Activated CD8-positive, alpha-beta memory T cell treated with anti-CD3 and anti-CD28 coated beads for 4 hours (primary cell): ENCODE measurements around the gene PEX10.

Experiments used
- DNase-seq, 2 donors: peaks; one replicate each; pipeline ENCODE4 v3.0.0-alpha.2; 2020; ENCODE audit warnings: low read depth in 2 of 2

Gene PEX10

DNA sequence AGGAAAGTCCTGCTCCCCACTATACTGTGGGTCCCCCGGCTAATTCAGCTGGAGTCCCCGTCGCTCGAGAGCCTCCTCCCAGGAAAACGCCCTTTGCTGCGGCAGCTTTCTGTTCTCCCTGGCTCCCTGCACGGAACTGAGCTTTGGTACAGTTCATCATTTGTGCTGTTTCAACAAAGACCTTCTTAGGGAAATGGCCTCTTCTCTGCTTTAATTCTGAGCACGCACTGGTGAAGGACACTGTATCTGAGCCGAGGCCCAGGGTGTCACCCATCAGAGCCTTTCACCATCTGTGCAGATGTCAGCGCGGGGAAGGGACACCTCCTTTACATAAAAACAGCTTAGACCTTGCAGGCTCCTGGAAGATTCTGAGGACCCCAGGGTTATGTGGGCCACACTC is 13.5 kb upstream of the PEX10 start:
- no peak for DNase-seq

DNA sequence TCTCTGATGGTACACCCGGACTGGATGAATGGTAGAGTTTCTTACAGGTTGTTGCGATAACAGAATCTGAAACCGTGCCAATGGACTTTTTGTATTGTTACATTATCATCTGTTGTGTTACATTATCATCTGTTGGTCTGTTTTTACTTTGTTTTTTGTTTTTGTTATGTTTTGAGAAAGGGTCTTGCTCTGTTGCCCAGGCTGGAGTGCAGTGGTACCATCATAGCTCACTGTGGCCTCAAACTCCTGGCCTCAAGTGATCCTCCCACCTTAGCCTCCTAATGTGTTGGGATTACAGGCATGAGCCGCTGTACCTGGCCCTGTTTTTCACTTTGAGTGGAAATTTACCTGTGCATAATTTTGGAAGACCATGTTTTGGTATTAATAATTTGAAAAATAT is 10.2 kb upstream of the PEX10 start:
- no peak for DNase-seq

DNA sequence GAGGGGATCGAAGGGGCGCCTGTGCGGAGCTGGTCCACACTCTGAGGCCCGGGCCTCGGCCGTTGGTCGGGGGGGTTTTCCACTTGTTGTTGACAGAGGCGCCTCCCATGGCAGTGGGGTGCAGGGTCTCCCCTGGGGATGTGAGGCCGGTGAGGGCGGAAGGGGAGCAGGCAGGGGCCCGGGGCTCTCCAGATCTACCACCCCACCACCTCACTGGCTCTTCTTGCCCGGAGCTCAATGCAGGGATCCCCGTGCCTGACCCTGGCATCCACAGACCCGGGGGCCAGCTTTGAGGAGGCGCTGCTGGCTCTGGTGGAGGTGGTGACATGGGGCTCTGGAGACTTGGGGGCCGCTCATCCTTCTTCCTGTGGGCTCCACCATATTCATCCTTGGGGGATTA is 7.1 kb upstream of the PEX10 start:
- DNase-seq: no peak

DNA sequence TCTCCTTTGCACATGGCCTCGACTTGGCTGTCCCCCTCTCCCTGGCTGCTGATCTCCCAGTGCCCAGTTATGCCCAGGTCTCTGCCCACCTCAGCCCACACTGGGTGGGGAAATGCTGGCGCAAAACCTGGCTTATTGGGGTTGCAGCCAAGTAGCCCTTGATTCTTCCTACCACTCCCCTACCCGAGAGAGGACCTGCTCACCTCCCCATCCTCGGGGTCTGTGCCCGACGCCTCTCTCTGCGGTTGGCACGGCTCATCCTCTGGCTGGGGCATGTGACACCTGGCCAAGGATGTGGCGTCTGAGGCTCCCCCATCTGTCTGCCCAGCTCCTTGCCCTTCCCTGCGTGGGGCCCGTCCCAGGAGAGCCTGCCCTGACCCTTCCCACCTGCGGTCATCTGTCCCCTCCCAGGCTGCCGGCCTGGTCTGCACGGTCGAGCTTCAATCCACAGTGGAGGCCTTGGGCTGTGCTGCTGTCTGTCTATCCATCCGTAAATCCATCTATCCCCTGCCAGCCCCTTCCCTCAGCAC is 6.5 kb upstream of the PEX10 start:
- DNase-seq: no peak

DNA sequence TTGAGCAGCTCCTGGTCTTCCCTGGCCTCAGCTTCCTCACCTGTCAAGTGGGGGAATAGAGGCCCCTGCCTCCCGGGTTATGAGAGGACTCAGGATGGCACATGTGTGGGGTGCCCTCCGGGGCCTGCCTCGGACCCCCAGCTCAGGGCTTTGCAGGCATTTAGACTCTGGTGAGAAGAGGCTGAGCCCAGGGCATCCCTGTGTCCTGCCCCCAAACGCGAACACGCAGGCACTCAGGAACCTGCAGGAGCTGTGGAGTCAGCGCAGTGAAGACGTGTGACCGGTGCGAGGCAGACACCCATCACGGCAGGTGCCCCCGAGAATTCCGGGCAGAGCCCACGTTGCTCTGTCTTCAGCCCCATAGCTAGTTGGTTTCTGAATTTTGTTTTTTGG is 5.5 kb upstream of the PEX10 start:
- no peak for DNase-seq

DNA sequence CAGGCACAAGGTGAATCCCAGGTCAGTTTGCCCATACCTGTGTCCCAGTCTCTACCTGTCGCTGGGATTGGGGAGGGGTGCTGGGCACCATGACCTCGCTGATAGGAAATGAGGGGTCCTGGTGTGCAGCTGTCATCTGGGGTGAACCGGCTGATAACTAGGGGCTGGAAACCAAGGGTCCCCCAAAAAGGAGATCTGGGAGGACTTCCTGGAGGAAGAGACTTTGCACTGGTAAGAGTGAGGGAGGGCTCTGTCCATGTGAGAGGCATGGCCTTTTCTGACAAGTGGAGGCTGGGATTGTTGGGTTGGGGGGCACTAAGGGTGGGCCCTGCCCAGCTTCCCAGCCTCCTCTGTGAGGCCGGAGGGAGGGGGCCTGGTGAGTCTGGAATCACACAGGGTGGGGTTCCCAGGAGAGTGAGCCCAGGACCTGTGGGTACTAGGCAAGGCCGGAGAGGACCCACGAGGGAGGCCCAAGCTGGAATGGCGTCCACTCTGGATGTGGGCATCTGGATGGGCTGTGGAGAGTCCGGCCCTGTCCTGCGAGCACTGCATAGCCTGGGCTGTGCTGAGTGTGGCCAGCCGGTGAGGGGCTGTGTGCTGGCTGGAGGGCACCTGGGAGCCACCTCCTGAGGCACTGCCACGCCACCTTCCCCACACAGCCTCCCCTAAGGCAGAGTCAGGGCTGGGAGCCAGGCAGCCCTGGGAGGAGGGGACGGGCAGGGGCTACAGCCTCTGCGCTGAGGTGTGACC is 4.9 kb upstream of the PEX10 start:
- no peak for DNase-seq

DNA sequence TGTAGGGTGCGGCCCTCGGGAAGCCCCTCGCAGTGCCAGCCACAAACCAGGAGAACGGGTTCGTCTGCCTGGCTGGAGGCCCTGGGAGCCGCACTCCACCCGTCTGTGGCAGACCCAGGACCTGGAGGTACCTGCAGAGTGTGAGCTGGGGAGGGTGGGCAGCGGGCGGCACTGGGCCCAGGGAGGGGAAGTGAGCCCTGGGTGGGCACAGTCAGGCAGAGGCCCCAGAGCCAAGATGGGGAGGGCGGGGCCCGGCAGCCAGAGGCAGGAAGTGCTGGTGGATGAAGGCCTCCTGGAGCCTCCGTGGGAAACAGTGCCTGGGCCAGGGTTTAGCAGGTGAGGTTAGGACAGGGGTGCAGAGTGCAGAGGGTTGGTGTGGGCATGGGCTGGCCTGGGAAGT is 4.0 kb upstream of the PEX10 start:
- DNase-seq: no peak

DNA sequence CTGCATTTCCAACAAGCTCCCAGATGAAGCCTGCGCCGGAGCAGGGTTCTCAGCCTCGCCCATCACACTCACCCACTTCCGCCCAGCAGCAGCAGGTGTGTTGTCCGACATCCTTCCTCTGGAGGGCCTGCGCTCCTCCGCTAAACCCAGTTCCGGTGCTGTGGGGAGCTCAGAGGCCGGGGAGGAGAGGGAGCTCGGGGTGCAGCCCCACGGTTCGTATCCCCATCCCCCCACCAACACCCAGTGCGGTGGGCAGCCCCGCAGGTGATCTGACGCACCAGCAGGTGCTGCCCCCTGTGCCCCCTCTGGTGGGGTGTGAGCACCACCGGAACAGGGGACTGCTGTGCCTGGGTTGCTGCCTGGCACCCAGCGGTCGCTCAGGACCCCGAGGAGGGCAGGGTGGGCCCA is 3.4 kb upstream of the PEX10 start:
- no peak for DNase-seq

DNA sequence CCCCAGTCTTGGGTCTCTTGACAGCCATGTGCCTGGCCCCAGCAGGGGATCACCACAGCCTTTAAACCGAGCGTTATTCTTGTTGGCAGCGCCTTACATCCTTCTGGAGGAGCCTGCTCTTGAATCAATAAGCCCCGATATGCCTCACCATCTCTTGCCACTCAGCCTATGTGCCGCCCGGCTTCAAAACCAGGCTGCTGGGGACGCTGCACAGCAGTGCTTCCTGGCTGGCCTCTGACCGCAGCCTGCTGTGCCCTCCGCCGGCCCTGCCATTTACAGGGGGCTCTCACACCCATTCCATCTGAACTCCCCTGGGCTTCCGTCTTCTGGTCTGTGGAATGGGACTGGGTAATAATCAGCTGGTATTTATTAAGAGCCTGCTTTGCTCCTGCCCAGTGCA is 3.0 kb upstream of the PEX10 start:
- DNase-seq: no peak

DNA sequence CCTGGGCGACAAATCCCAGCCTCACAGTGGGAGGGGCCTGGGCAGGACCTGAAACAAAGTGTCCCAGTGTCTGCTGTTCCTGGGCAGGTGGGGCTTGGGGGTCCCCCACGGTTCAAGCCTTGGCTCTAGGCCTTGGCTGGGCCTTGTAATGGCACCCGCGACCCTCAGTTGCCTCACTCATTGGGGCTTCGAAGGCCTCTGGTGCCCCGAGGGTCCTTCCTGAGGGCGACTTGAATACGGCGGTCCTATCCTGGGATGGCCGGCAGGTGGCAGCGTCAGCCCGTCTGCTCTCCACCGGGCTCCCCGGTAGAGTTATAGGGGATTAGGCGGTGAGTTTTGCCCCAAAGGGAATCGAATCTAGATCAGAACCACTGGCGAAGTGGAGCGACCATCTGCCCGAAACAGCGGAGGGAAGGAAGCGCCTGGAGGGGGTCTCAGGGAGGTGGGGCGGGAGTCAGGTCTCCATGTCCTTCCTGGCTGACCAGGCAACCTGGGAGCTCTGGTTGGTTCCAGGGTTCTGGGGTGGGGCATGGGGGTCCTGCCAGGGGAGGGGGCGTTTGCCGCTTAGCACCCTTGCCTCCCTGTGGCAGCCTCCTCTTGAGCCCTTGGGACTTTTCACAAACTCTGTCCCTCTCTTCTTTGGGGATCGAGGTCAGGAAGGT is 2.1 kb upstream of the PEX10 start:
- peak; percentile 64 to 73 for DNase-seq

DNA sequence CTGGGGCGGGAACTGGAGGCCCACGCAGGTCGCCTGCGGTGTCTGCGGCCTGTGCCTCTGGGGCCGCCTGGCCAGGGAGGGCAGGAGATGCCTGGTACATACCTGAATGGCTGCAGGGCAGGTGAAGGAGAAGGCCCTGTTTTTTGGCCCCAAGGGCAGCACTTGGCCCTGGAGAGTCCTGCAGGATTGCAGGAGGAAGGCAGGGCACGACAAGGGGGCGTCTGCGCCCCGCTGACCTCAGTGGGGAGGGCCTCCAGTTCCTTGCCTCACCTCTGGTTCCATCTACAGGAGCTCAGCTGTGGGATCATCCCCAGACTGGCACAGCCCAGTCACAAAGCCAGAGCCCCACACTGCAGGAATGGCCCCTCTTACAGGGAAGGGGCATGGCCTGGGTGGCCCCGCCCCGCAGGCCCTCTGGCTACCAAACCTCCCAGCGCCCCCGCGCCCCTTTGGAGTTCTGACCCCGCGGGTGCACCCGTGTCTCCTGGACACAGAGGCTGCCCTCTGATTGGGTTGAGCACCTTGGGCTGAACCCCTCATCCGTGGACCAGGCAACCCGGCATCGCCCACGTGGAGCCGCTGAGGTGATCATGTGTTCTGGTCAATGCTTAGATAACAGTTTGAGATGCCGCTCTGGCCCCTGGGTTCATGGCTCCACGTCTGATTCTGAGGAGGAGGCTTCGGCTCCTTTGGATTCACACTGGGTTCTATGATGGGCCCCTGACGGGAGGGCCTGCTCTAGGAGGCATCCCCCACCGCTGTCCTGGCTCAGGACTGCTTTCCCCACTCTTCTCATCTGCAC is 1.3 kb upstream of the PEX10 start:
- DNase-seq: no peak

DNA sequence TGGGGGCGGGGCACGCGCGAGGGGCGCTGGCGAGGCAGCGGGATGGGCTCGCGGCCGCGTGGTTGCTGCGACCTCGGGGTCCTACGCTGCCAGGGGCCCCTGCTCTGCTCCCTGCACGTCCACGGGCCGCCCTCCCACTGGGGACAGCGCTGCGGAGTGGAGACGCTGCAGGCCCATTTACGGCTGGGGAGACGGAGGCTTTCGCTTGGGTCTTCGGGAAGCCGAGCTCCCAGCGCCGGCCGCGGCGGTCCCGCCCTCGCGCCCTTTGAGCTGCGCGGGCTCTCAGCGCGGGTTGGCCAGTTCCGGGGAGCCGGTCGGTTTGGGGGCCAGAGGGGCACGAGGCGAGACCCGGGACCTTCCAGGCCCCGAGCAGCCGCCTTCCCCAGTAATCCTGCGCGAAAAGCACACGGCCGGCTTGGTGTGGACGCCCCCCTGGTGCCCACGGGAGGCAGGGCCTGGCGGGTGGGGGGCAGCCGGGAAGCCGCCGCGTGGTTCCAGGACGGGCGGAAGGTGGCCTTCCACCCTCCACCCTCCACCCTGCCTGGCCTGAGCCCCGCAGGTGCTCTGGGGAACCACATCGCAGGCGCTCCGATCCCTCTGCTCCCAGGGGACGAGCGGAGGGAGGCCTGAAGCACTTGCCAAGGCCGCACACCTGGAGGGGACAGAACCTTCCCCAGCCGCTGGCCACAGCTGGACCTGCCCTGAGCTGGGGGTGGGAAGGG is 570 bp upstream of the PEX10 start:
- no peak for DNase-seq

DNA sequence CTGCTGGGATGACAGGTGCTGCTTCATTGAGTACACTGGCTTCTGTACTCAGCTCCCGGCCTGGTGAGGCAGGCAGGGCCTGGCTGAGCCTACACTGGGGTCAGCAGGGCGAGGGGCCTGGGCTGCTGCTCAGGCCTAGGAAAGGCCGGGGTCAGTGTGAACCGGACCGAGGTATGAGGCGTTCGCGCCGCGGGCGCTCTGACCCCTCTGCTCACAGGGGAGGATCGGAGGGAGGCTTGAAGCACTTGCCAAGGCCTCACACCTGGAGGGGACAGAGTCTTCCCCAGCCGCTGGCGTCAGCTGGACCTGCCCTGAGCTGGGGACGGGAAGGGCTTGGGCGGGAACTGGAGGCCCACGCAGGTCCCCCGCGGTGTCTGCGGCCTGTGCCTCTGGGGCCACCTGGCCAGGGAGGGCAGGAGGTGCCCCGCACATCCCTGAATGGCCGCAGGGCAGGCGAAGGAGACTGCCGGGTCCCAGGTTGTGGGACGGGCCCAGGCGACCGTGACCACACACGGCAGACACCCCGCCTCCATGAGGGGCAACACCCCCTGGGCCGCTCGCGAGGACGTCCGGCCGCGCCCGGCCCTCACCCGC is 466 bp downstream of the PEX10 start:
- DNase-seq: no peak

DNA sequence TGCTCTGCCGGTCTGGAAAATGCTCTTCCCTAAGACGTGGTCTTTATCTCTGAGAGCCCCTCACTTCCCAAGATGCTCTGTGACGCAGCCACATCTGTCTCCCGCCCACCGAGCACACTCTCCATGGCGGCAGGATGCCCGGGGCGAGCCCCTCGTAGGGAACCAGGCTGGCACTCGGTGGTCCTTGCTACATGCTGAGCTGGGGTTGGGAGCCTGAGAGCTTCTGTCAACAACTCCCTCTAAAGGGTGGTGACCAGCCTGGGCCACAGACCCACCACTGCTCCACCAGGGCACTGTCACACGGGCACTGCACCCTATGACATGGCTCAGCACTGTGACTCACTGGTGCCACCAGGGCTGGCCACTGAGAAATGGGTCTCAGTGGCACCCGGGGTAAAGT is 2.6 kb downstream of the PEX10 start:
- no peak for DNase-seq

DNA sequence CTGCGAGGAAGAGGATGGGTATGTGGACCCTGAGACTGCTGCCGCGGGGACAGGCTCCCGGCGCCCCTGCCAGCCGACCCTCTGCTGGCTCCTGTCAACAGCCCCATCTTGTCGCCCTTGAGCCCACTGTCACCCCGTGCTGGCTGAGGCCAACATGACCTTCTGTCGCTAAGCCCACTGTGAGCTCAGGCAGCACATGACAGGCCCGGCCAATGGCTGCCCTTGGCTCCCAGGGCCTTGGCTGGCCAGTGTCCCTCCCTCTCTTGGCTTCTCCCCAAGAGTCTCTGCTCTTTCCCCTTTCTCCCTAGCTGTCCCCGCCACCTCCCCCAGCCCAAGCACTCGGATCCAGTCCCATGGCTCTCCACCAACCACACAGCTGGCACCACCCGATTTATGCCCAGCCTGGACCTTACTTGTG is 3.5 kb downstream of the PEX10 start:
- DNase-seq: no peak

DNA sequence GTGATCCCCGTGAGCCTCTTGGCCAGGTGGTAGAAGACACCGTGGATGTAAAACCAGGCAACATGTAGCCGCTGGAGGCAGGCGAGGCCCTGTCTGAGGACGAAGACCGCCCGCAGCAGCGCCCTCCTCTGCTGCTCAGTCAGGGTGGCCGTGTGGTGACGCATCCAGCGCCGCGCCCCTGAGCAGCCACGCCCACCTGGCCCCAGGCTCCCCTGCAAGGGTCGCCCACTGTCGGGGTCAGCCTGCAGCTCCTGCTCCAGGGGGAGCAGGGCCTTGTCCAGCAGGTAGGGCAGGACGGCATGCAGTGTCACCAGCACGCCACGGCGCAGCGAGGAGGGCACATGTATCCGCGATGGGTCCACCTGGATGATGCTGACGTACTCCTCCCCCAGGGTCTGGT is 3.9 kb downstream of the PEX10 start:
- no peak for DNase-seq

DNA sequence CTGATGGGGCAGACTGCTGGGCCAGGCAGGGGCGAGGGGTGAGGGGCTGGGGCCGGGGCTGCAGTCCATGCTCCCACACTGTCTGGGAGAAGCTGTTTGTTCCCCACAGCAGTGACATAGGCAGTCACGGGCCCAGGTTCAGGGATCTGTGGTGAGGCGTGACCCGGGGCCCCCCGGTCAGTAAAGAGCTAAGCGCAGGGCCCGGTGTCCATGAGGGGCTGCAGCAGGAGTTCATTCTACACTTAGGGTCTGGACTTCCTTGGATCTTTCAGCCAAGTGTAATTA is 4.4 kb downstream of the PEX10 start:
- DNase-seq: no peak

DNA sequence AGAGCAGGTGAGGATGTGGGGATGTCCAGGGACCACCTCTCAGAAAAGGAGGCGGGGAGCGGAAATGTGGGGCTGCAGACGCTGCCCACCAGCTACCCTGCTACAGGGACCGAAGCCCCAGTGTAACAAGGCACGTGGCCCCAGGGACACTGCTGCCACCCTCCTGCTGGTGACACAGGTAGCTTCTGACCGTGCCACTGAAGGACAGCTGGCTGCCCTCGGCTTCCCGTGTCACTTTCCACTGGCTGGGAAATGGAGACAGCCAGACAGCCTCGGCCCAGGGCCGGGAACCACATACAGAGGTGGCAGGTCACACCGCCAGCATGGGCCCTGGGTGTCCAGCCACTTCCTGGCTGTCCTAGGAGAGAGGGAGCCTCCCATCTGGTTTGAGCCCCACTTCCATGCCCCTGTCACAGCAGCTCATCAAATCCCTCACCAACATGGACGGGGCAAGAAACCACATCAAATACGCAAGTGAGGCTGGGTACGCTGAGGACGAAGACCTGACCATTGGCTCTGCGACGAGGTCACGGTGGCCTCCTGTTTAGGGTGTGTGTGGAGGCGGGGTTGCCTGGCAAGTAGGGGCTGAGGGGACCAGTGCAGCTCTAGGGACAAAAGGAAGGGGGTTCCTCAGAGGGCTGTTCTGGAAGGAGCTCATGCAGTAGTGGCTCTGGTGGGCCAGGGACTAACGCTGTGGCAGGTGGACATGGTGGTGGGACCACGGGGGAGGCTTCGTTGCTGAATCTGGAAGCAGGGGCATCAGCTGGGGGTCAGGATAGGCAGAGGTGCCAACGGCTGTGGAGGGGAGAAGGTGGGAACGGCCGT is 5.0 kb downstream of the PEX10 start:
- DNase-seq: no peak

DNA sequence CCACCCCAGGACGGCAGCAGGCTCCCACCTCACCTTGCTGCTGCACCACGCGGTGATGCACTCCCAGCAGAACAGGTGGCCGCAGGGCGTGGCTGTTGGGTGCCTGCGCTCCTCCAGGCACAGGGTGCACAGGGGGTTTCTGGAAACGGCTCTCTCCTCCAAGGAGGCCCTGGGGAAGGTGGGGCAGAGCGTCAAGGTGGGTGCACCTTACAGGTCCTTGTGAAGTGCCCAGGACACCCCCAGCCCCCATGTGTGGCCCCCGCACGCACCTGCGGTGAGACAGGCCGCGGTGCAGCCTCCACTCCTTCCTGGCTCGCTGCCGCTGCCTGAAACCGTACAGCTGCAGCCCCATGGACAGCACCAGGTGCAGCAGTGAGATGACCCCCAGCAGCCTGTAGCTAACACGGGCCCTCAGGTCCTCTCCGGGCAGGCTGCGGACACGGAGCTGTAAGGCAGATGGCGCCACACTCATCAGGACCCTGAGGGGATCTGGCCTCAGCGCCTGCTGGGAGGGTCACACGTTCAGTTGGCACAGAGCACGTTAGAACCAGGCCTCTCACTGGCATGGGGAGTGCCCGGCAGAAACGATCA is 5.8 kb downstream of the PEX10 start:
- no peak for DNase-seq

DNA sequence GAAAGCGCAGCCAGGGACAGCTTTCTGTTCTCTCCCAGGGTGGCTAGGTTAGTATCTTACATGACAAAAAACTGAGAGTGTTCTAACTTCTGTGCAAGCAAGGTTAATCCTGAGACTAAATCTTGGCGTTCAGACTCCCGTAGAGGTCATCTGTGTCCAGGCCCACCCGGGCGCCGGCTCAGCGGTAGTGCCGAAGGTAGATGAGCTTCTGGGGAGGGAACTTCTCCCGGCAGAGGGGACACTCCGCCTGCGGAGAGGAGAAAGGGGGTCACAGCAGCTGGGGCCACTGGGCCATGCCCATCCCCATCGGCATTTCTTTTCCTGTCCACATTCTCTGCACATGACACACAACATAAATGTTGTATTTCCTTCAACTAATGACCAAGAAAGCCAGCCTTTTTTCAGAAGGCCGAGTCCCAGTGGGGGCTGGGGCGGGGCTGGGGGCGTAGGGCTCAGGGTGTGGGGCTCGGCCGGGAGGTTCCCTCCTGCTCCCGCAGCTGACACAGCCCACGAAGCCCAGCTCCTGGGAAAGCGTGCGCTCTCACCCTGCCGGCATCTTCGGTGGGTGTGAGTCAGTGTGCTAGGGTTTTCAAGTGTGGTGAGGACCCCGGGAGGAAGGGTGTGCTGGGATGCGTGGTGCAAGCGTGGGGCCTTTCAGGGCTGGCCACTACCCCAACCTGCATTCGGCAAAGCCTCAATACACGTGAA is 6.6 kb downstream of the PEX10 start:
- DNase-seq: no peak
